ENCODE data around the gene STON2.

The STON2 gene

DNA sequence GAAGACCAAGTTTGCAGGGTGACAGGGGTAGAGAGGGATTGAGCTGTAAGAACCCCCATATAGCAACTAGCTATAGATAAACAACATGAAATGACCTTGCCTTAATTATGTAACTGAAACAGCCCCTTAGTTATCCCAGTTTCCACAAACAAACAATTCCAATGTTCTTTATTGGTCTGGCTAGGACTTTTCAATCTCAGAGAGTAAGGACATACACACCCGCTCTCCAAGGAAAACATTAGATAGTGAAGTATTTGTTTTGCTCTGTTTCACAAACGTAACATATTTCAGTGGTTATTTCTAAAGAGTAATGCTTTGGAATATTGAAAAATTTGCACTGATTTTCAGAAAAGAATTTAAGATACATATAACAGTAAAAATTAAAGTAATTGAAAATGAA is 127.8 kb downstream of the STON2 start:
- no peak for DNase-seq (ENCODE audit: low read depth in 1 of 2, low spot score in 1 of 2)
- TF ChIP-seq JUND (IDR thresholded peaks at IDR 0.05; ENCODE audit: low read depth) = no peak
- in situ Hi-C loops (cut with HindIII; ENCODE audit: low pct_unique_long_range_greater_than_20kb, low sequenced_read_pairs) = no loop called here

DNA sequence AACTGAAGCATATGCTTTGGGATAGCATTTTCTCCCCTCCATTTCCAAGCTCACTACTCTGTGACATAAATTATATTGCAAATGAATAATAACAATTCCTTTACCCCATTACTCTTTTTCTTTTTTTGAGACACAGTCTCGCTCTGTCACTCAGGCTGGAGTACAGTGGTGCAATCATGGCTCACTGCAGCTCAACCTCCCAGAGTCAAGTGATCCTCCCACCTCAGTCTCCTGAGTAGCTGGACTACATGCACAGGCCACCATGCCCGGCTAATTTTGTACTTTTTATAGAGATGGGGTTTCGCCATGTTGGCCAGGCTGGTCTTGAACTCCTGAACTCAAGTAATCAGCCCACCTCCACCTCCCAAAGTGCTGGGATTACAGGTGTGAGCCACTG is 130.1 kb downstream of the STON2 start:
- no peak for DNase-seq (ENCODE audit: low read depth in 1 of 2, low spot score in 1 of 2)
- in situ Hi-C loops (cut with HindIII; ENCODE audit: low pct_unique_long_range_greater_than_20kb, low sequenced_read_pairs) = no loop called here
- no peak for TF ChIP-seq JUND (IDR thresholded peaks at IDR 0.05; ENCODE audit: low read depth)

DNA sequence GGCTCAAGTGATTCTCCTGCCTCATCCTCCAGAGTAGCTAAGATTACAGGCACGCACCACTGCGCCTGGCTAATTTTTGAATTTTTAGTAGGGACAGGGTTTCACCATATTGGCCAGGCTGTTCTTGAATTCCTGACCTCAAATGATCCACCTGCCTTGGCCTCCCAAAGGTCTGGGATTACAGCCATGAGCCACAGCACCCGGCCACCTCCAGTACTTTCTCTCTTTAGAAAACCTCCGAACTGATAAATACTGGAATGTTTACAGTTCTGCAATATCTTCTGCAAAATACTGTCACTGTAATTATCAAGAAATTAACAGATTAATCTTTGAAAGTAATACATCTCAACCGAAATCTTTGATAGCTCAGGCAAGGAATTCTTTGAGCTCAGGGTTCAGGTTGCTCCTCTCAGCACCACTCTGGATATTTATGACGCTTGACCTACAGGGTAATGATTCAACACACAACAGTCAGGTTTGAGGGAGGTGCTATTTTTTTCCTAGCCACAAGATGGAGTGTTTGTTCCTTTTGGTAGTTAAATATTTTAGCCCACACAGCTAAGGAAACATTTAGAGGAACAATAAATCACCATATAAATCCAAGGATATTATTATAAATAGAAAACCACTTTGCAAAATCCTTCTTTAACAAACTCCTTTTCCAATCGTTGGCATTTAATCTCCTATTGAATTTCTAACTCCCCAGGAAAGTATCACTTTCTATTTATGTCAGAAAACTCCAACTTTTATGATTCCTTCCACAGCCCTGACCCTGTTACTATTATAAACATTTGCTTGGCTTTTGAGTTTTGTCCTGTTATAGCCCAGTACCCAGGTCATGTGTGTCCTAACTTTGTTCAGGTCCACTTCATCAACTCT is 130.8 kb downstream of the STON2 start:
- peak; percentile 81 to 84 for DNase-seq (ENCODE audit: low read depth in 1 of 2, low spot score in 1 of 2)
- in situ Hi-C loops (cut with HindIII; ENCODE audit: low pct_unique_long_range_greater_than_20kb, low sequenced_read_pairs) = no loop called here
- TF ChIP-seq JUND (IDR thresholded peaks at IDR 0.05; ENCODE audit: low read depth) = no peak

DNA sequence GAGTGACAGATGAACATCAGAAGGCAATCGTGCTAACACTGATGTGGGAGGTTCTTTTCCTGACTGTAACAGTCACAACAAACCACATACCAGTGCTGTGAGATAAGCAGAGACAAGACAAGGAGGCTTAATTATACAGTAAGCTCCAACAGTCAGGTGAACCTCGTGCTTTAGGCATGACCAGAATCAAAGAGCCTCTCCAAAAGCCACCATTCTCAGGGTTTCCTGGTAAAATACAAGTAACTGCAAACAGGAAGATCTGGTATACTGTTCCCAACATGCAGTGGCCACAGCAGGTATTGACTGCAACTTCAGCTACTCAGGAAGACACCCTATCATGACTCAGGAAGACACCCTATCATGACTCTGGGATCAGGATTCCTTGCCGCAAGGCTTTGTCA is 132.1 kb downstream of the STON2 start:
- peak in 1 of 2 experiments; percentile 59 for DNase-seq (ENCODE audit: low read depth in 1 of 2, low spot score in 1 of 2)
- no peak for TF ChIP-seq JUND (IDR thresholded peaks at IDR 0.05; ENCODE audit: low read depth)
- in situ Hi-C loops (cut with HindIII; ENCODE audit: low pct_unique_long_range_greater_than_20kb, low sequenced_read_pairs) = no loop called here

DNA sequence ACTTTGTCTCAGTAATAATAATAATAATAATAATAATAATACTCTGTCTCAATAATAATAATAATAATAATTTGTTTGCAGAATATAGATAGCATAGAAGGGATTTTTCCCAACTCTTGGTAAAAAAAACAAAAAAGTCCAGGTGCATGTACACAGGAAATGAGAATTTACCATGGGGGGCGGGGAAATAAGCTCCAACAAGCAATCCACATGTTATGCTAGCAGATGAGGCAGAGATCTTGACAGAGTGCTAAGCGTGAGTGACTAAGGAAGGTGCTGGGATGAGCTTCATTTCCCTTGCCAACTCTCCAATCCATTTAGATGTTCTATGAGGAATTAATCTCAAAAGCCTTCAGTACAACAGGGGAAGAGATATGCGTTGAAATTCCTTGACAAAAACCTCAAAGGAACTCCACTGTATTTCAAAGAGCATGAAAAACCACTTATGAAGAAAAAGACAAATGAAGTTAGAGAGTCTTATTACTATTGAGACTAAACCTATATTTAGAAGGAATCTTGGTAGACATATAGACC is 134.4 kb downstream of the STON2 start:
- no peak for DNase-seq (ENCODE audit: low read depth in 1 of 2, low spot score in 1 of 2)
- no peak for TF ChIP-seq JUND (IDR thresholded peaks at IDR 0.05; ENCODE audit: low read depth)
- in situ Hi-C loops (cut with HindIII; ENCODE audit: low pct_unique_long_range_greater_than_20kb, low sequenced_read_pairs) = no loop called here

DNA sequence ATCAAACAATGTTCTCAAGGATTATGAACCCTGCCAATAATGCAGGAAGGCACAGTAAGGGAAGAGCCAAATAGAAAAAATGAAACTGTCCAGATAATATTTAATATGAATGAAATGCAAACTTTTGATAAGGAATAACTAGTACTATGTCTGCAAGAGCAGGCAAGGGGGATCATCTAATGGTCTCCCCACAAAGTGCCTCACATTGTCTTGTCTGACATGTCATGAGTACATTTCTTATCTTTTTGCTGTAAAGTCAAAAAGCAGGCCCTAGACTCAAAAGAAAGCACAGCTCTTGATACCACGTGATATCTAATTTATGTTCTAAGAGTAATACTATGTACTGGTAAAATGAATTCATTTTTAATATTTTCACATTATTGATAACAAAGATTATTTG is 135.5 kb downstream of the STON2 start:
- no peak for TF ChIP-seq JUND (IDR thresholded peaks at IDR 0.05; ENCODE audit: low read depth)
- in situ Hi-C loops (cut with HindIII; ENCODE audit: low pct_unique_long_range_greater_than_20kb, low sequenced_read_pairs) = no loop called here
- DNase-seq (ENCODE audit: low read depth in 1 of 2, low spot score in 1 of 2) = no peak

DNA sequence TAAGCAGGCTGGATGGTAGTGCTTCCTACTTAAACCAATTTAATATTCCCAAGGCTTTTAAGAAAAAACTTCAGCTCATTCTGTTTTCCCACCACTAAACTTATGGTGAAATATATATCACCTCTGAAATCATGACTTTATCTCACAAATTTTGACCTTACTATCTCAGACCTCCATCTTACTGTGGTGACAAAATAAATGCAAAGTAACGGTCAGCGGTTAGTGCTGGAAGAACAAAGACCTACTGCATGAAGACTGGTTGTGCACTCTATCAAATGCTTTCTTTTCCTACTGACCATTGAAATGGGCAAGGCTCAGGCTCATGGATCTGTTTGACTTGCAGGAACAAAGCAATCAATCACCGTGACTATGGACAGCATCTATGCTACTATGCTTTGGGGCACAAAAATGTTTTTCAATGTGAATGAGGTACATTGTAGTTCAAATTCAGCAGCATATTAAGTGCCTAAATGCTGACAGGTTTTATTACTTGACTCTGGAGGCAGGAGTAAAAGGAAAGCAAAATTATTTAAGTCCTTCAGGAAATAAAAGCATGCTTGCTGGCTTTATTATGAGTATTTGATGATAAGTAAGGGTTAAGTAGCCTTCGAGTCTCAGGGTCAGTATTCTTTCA is 136.2 kb downstream of the STON2 start:
- in situ Hi-C loops (cut with HindIII; ENCODE audit: low pct_unique_long_range_greater_than_20kb, low sequenced_read_pairs) = no loop called here
- no peak for TF ChIP-seq JUND (IDR thresholded peaks at IDR 0.05; ENCODE audit: low read depth)
- DNase-seq (ENCODE audit: low read depth in 1 of 2, low spot score in 1 of 2) = no peak

DNA sequence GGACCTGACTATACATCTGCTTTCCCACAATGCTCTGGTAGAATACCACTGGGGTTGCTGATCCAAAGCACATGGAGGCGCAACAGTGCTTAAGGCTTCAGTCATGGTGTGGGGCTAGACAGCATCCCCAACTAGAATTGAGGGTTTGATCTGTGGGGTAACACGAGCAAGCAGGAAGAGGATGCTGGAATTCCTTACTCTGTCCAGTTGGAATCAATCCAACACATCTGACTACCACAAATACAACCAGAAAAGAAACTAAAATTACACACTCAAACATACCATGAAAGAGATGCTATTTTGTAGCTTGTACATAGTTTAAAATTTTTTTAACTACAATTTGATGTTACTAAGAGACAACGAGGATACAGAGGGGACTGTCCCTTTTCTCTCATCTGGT is 138.9 kb downstream of the STON2 start:
- in situ Hi-C loops (cut with HindIII; ENCODE audit: low pct_unique_long_range_greater_than_20kb, low sequenced_read_pairs) = no loop called here
- DNase-seq (ENCODE audit: low read depth in 1 of 2, low spot score in 1 of 2) = no peak
- no peak for TF ChIP-seq JUND (IDR thresholded peaks at IDR 0.05; ENCODE audit: low read depth)

DNA sequence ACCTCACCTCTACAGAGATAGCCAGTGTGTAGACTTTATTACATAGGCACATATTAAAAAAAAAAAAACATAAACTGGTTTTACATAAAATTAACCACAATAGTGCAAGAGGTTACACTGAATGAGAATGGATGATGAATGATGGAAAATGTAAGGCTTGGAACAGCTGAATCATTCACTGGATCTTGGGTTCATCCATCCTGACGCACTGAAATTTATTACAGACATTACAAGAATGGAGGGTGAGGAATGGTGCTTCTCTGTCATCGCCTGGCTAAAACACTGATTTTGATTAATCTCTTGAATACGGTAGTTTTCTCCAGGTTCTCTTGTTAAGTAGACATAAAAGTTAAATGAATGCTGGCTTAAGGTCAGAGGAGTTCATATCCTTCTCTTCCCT is 139.4 kb downstream of the STON2 start:
- in situ Hi-C loops (cut with HindIII; ENCODE audit: low pct_unique_long_range_greater_than_20kb, low sequenced_read_pairs) = no loop called here

DNA sequence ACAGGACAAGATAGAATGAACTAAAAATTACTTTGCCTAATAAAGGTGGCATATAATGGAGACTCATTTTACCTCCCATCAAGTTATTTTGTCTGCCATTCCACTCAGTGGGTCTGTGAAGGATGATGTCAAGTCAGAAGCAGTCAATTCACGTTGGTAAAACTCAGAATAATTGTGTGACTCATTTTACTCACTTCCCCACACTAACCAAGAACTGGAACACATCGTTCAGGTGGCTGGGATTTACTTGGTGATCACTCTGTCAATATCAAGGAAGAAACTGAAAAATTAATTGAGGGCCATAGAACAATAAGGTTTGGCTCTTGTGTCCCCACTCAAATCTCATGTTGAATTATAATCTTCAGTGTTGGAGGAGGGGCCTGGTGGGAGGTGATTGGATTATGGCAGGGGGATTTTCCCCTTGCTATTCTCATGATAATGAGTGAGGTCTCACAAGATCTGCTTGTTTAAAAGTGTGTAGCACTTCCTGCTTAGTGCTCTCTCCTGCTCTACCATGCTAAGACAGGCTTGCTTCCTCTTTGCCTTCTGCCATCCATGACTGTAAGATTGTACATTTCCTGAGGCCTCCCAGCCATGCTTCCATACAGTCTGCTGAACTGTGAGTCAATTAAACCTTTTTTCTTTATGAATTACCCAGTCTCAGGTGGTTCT is 143.7 kb downstream of the STON2 start:
- in situ Hi-C loops (cut with HindIII; ENCODE audit: low pct_unique_long_range_greater_than_20kb, low sequenced_read_pairs) = no loop called here
- no peak for TF ChIP-seq JUND (IDR thresholded peaks at IDR 0.05; ENCODE audit: low read depth)
- no peak for DNase-seq (ENCODE audit: low read depth in 1 of 2, low spot score in 1 of 2)

More for the DNA sequence above, 139.4 kb downstream of the STON2 start:
- no peak for TF ChIP-seq JUND (IDR thresholded peaks at IDR 0.05; ENCODE audit: low read depth)
- no peak for DNase-seq (ENCODE audit: low read depth in 1 of 2, low spot score in 1 of 2)

DNA sequence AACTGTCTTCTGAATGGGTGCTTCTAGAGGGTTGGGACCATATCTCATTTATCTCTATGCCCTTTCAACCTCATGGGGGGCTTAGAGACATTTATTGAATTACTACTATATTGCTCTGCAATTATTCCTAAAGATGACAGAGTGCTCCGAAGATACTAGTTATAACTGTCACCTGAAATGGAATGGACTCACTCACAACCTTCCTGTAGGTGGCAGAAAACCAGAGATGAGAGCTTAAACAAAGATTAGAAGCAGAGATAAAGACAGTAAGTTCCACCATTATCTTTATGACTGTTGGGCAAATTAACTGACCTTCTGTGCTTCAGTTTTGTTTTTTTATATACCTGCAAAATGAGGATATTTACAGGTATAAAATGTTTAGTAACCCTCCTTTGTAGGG is 147.8 kb downstream of the STON2 start:
- no peak for TF ChIP-seq JUND (IDR thresholded peaks at IDR 0.05; ENCODE audit: low read depth)
- in situ Hi-C loops (cut with HindIII; ENCODE audit: low pct_unique_long_range_greater_than_20kb, low sequenced_read_pairs) = no loop called here
- no peak for DNase-seq (ENCODE audit: low read depth in 1 of 2, low spot score in 1 of 2)

DNA sequence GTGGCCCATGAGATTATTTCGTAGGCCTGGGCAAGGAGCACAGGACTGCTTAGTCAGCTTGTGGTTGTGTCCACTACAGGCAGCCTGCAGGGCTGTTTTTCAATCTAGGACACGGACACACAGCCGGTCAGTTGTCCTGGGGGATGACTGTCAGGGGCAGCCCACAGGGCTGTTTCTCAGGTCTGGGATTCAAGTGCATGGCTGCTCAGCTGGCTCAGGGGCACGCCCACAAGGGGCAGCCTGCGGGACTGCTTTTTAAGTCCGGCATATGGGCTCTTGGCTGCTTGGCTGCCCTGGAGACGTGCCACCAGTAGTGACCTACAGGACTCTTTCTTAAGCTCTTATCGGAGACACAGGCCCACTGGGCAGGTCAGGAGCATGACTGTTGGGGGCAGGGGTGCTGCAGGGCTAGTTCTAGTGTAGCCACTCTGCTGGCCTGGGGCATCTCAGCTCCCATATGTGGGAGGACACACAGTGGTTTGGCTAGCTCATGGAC is 152.8 kb downstream of the STON2 start:
- in situ Hi-C loops (cut with HindIII; ENCODE audit: low pct_unique_long_range_greater_than_20kb, low sequenced_read_pairs) = no loop called here
- no peak for TF ChIP-seq JUND (IDR thresholded peaks at IDR 0.05; ENCODE audit: low read depth)
- no peak for DNase-seq (ENCODE audit: low read depth in 1 of 2, low spot score in 1 of 2)
